ENCODE results near the gene PLEK. TPM values are rescaled to one million over a fixed set of nuclear protein-coding genes. Genes with fewer than 3 reads are reported as not detected.
A peak's percentile ranks its signal among the peaks of the same experiment; 100 is the strongest.
"Not testable (repeated sequence)": the region's sequence is repeated elsewhere in the genome, so short reads cannot be mapped to it uniquely, and the experiment has no call there.

The PLEK gene
- polyA plus RNA-seq, 3 donors, result 351 to 708 (median 403) TPM

DNA sequence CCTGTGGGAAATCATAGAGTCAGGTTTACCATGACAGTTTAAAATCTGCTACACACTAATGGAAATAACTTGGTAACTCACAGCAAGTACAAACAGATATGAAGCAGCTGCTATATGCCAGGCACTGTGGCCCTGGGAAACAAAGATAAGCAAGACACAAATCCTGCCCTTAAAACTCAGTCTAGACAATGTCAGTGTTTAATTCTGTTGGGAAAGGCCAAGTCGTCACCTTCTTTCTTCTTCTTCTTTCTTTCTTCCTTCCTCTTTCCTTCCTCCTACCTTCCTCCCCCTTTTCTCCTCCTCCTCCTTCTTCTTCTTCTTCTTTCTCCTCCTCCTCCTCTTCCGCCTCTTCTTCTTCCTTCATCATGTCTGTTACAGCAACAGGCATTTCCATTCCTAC, 26.8 kb downstream of the PLEK start:
- Histone ChIP-seq H3K4me2 (replicated peaks; ENCODE audit: extremely low read depth, low read length, poor library complexity, severe bottlenecking) (peak overlapping the region; percentile 37), H3K4me3 (replicated peaks in 1 of 3; ENCODE audit: low read depth in 2 of 3, low read length in 3 of 3) (peak overlapping the region in 1 of 3 experiments; percentile 34), H3K9me3 (replicated peaks in 1 of 2; ENCODE audit: control insufficient read depth in 1 of 2, insufficient read depth in 1 of 2, low read length in 2 of 2) (no peaks in the 10 kb centered on the region), H3K36me3 (replicated peaks in 1 of 2; ENCODE audit: control insufficient read depth in 1 of 2, insufficient read depth in 2 of 2, low read length in 2 of 2) (peaks cover 82 to 91% of the 10 kb centered on the region in 2 donors), H4K20me1 (ENCODE audit: insufficient read depth, low read length) (peaks cover 69% of the 10 kb centered on the region), H3K27me3 (ENCODE audit: control insufficient read depth in 2 of 2, insufficient read depth in 2 of 2, low read length in 2 of 2) (no peaks in the 10 kb centered on the region), H3K4me1 (ENCODE audit: control insufficient read depth in 1 of 2, insufficient read depth in 2 of 2, low read length in 2 of 2) (peaks cover 52 to 53% of the 10 kb centered on the region in 2 donors), H3K9ac (ENCODE audit: insufficient read depth, low read length, poor library complexity, severe bottlenecking) (no peak overlapping the region), H2AFZ (ENCODE audit: insufficient read depth, low read depth, low read length, poor library complexity, severe bottlenecking) (no peak overlapping the region), H3K79me2 (ENCODE audit: insufficient read depth, low read length) (peaks cover 71% of the 10 kb centered on the region), H3K27ac (ENCODE audit: low read depth in 1 of 2, low read length in 2 of 2) (peak overlapping the region; percentile 8 to 96)
- intact Hi-C loops (cut with micrococcal nuclease), result no loop called here
- DNase-seq, result peak in 2 of 3 donors; percentile 33 to 52
- Mint-ChIP-seq H3K4me3 (peak overlapping the region in 1 of 2 donors; percentile 39), H3K4me1 (peaks cover 51% of the 10 kb centered on the region), H3K9me3 (peaks cover 0 to 8% (median 3%) of the 10 kb centered on the region in 7 donors), H3K27me3 (ENCODE audit: low read depth in 3 of 3) (peaks cover 0 to 2% (median 0%) of the 10 kb centered on the region in 3 donors), H3K27ac (peak overlapping the region; percentile 92 to 100 (median 96)), H3K36me3 (peaks cover 87 to 93% of the 10 kb centered on the region in 2 donors)
- 0% methylated on average over 1 of the region's 2 CpGs for WGBS (ENCODE audit: insufficient coverage)
- TF ChIP-seq, protein P1, sequence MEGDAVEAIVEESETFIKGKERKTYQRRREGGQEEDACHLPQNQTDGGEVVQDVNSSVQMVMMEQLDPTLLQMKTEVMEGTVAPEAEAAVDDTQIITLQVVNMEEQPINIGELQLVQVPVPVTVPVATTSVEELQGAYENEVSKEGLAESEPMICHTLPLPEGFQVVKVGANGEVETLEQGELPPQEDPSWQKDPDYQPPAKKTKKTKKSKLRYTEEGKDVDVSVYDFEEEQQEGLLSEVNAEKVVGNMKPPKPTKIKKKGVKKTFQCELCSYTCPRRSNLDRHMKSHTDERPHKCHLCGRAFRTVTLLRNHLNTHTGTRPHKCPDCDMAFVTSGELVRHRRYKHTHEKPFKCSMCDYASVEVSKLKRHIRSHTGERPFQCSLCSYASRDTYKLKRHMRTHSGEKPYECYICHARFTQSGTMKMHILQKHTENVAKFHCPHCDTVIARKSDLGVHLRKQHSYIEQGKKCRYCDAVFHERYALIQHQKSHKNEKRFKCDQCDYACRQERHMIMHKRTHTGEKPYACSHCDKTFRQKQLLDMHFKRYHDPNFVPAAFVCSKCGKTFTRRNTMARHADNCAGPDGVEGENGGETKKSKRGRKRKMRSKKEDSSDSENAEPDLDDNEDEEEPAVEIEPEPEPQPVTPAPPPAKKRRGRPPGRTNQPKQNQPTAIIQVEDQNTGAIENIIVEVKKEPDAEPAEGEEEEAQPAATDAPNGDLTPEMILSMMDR (IDR thresholded peaks at IDR 0.05), result no peak

DNA sequence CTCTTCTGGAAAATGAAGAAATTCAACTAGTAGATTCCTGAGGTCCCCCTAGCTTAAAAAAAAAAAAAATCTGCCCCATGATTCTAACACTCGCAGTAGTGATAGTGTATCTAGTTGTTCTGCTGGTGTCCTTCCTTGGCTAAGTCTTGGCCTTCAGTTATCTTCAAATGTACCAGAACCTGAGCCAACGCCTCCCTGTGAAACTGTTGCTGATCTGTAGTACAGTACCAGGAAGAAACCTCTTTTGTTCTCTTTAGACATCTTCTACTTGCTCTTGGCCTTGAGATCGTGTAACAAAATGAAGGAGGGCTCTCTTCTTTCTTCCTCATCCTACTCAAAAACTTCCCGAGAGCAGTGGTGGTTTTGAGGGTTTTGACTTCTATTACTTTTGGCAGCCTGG, 31.0 kb downstream of the PLEK start:
- peaks cover 67 to 78% of the 10 kb centered on the region in 2 donors for H3K36me3 ChIP-seq (replicated peaks in 1 of 2; ENCODE audit: control insufficient read depth in 1 of 2, insufficient read depth in 2 of 2, low read length in 2 of 2)
- H3K27ac Mint-ChIP-seq, result peak overlapping the region; percentile 1 to 74 (median 47)

DNA sequence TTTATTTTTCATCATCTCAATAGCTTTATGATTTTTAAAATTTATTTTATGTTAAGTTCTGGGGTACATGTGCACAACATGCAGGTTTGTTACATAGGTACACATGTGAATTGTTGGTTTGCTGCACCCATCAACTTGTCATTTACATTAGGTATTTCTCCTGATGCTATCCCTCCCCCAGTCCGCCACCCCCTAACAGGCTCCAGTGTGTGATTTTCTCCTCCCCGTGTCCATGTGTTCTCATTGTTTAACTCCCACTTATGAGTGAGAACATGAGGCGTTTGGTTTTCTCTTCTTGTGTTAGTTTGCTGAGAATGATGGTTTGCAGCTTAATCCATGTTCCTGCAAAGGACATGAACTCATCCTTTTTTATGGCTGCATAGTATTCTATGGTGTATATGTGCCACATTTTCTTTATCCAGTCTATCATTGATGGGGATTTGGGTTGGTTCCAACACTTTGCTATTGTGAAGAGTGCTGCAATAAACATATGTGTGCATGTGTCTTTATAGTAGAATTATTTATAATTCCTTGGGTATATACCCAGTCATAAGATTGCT, 32.7 kb downstream of the PLEK start:
- peaks cover 62% of the 10 kb centered on the region for H4K20me1 ChIP-seq (ENCODE audit: insufficient read depth, low read length)
- H3K27me3 ChIP-seq (ENCODE audit: control insufficient read depth in 2 of 2, insufficient read depth in 2 of 2, low read length in 2 of 2); DNase-seq; H3K4me3 Mint-ChIP-seq; H3K4me3 ChIP-seq (replicated peaks in 1 of 3; ENCODE audit: low read depth in 2 of 3, low read length in 3 of 3); intact Hi-C loops (cut with micrococcal nuclease); H3K9me3 ChIP-seq (replicated peaks in 1 of 2; ENCODE audit: control insufficient read depth in 1 of 2, insufficient read depth in 1 of 2, low read length in 2 of 2); H3K27ac ChIP-seq (ENCODE audit: low read depth in 1 of 2, low read length in 2 of 2); H3K4me1 ChIP-seq (ENCODE audit: control insufficient read depth in 1 of 2, insufficient read depth in 2 of 2, low read length in 2 of 2); H3K4me2 ChIP-seq (replicated peaks; ENCODE audit: extremely low read depth, low read length, poor library complexity, severe bottlenecking); H2AFZ ChIP-seq (ENCODE audit: insufficient read depth, low read depth, low read length, poor library complexity, severe bottlenecking); H3K4me1 Mint-ChIP-seq; H3K27me3 Mint-ChIP-seq (ENCODE audit: low read depth in 3 of 3); H3K9ac ChIP-seq (ENCODE audit: insufficient read depth, low read length, poor library complexity, severe bottlenecking): not testable (repeated sequence)
- peaks cover 28% of the 10 kb centered on the region for H3K79me2 ChIP-seq (ENCODE audit: insufficient read depth, low read length)
- peaks cover 54 to 69% of the 10 kb centered on the region in 2 donors for H3K36me3 ChIP-seq (replicated peaks in 1 of 2; ENCODE audit: control insufficient read depth in 1 of 2, insufficient read depth in 2 of 2, low read length in 2 of 2)
- Mint-ChIP-seq H3K27ac (peak overlapping the region in 5 of 7 donors; percentile 10 to 75 (median 58)), H3K9me3 (peaks cover 2 to 16% (median 6%) of the 10 kb centered on the region in 7 donors), H3K36me3 (peaks cover 93 to 95% of the 10 kb centered on the region in 2 donors)
- no CpG with 5 or more reads among the region's 3 CpGs for WGBS (ENCODE audit: insufficient coverage)

More for the DNA sequence above, 31.0 kb downstream of the PLEK start:
- Mint-ChIP-seq H3K4me3 (no peak overlapping the region), H3K4me1 (peaks cover 18% of the 10 kb centered on the region), H3K27me3 (ENCODE audit: low read depth in 3 of 3) (peaks cover 0 to 1% (median 0%) of the 10 kb centered on the region in 3 donors), H3K36me3 (peaks cover 92% of the 10 kb centered on the region in 2 donors), H3K9me3 (peaks cover 2 to 13% (median 8%) of the 10 kb centered on the region in 7 donors)
- Histone ChIP-seq H3K27me3 (ENCODE audit: control insufficient read depth in 2 of 2, insufficient read depth in 2 of 2, low read length in 2 of 2) (no peaks in the 10 kb centered on the region), H2AFZ (ENCODE audit: insufficient read depth, low read depth, low read length, poor library complexity, severe bottlenecking) (no peak overlapping the region), H3K4me2 (replicated peaks; ENCODE audit: extremely low read depth, low read length, poor library complexity, severe bottlenecking) (no peak overlapping the region), H3K79me2 (ENCODE audit: insufficient read depth, low read length) (peaks cover 44% of the 10 kb centered on the region), H3K4me3 (replicated peaks in 1 of 3; ENCODE audit: low read depth in 2 of 3, low read length in 3 of 3) (no peak overlapping the region), H4K20me1 (ENCODE audit: insufficient read depth, low read length) (peaks cover 78% of the 10 kb centered on the region), H3K9me3 (replicated peaks in 1 of 2; ENCODE audit: control insufficient read depth in 1 of 2, insufficient read depth in 1 of 2, low read length in 2 of 2) (no peaks in the 10 kb centered on the region), H3K27ac (ENCODE audit: low read depth in 1 of 2, low read length in 2 of 2) (peak overlapping the region in 1 of 2 donors; percentile 38), H3K4me1 (ENCODE audit: control insufficient read depth in 1 of 2, insufficient read depth in 2 of 2, low read length in 2 of 2) (peaks cover 11 to 13% of the 10 kb centered on the region in 2 donors), H3K9ac (ENCODE audit: insufficient read depth, low read length, poor library complexity, severe bottlenecking) (no peak overlapping the region)
- WGBS (ENCODE audit: insufficient coverage), result no CpG with 5 or more reads among the region's 4 CpGs
- TF ChIP-seq, protein P1 (IDR thresholded peaks at IDR 0.05), result no peak
- DNase-seq, result no peak
- intact Hi-C loops (cut with micrococcal nuclease), result no loop called here

All from CD14-positive monocyte (primary cell).